Measurements from ENCODE around the gene B4GALT6.

Gene B4GALT6

GRCh38 chr18:31598021-31598805, 86.2 kb downstream of the B4GALT6 start:
- no peak for DNase-seq (ENCODE audit: low read depth)
- no peak overlapping the region for H3K4me3 ChIP-seq (ENCODE audit: low read depth, low read length)
- TF ChIP-seq CTCF (IDR thresholded peaks at IDR 0.05; ENCODE audit: low read depth, low read length, missing control alignments), result no peak

GRCh38 chr18:31596081-31596872, 88.1 kb downstream of the B4GALT6 start:
- no peak for DNase-seq (ENCODE audit: low read depth)
- no peak overlapping the region for H3K4me3 ChIP-seq (ENCODE audit: low read depth, low read length)
- no peak for TF ChIP-seq CTCF (IDR thresholded peaks at IDR 0.05; ENCODE audit: low read depth, low read length, missing control alignments)

- no peak for DNase-seq (ENCODE audit: low read depth)
- TF ChIP-seq CTCF (IDR thresholded peaks at IDR 0.05; ENCODE audit: low read depth, low read length, missing control alignments), result no peak
- no peak overlapping the region for H3K4me3 ChIP-seq (ENCODE audit: low read depth, low read length)
Observed at GRCh38 chr18:31595121-31595771, 89.1 kb downstream of the B4GALT6 start.

GRCh38 chr18:31592506-31593157, 91.7 kb downstream of the B4GALT6 start:
- DNase-seq (ENCODE audit: low read depth), result no peak
- no peak overlapping the region for H3K4me3 ChIP-seq (ENCODE audit: low read depth, low read length)
- TF ChIP-seq CTCF (IDR thresholded peaks at IDR 0.05; ENCODE audit: low read depth, low read length, missing control alignments), result no peak

GRCh38 chr18:31591628-31592027, 92.8 kb downstream of the B4GALT6 start, which contains the start of gene TTR:
Gene TTR, plus strand, starts transcription at chr18:31591877. Its CDS starts 26 bp downstream, at chr18:31591903.
- no peak for TF ChIP-seq CTCF (IDR thresholded peaks at IDR 0.05; ENCODE audit: low read depth, low read length, missing control alignments)
- no peak for DNase-seq (ENCODE audit: low read depth)
- H3K4me3 ChIP-seq (ENCODE audit: low read depth, low read length), result no peak within 1 kb of the TSS

- DNase-seq (ENCODE audit: low read depth), result no peak
- H3K4me3 ChIP-seq (ENCODE audit: low read depth, low read length), result no peak overlapping the region
- no peak for TF ChIP-seq CTCF (IDR thresholded peaks at IDR 0.05; ENCODE audit: low read depth, low read length, missing control alignments)
Observed at GRCh38 chr18:31591113-31591512, 93.3 kb downstream of the B4GALT6 start.

All from GM12864 (cell line).